ENCODE results near the gene TBPL1.
"Not testable (repeated sequence)": the region's sequence is repeated elsewhere in the genome, so short reads cannot be mapped to it uniquely, and the experiment has no call there.

The TBPL1 gene

DNA sequence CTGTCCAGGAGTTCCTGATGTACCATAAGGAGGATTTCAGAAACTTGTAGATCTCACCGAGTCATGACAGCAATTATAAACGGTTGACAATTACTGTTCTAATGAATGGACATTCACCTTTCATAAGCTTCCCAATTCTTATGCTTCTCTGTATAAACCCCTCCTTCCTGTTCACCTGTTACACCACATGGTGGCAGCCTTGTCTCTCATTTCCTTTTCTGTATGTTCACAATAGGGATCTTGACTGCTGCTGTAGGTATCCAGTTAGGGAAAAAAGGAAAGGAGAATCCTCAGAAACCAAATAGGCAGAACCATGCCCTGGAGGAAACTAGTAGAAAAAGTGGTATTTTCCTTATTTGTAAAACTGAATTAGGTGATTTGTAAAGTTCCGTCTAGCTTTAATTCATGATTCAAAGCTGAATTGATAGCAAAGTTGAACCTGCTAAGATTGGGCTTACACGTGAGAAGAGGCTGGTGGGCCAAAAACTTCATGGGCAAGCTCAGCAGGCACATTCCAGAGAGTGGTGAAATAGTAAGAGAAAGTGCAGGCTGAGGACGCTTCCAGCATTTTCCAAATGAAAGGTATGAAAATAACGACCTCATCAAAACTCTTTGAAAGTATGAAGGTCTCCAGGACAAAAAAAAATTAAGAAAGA is 29.0 kb upstream of the TBPL1 start:
- DNase-seq (ENCODE audit: low spot score) (no peak), ATAC-seq (ENCODE audit: low read depth) (peak; percentile 96)
- H3K36me3 ChIP-seq (ENCODE audit: low read depth) = no peaks in the 10 kb centered on the region
- TF ChIP-seq, protein P1, sequence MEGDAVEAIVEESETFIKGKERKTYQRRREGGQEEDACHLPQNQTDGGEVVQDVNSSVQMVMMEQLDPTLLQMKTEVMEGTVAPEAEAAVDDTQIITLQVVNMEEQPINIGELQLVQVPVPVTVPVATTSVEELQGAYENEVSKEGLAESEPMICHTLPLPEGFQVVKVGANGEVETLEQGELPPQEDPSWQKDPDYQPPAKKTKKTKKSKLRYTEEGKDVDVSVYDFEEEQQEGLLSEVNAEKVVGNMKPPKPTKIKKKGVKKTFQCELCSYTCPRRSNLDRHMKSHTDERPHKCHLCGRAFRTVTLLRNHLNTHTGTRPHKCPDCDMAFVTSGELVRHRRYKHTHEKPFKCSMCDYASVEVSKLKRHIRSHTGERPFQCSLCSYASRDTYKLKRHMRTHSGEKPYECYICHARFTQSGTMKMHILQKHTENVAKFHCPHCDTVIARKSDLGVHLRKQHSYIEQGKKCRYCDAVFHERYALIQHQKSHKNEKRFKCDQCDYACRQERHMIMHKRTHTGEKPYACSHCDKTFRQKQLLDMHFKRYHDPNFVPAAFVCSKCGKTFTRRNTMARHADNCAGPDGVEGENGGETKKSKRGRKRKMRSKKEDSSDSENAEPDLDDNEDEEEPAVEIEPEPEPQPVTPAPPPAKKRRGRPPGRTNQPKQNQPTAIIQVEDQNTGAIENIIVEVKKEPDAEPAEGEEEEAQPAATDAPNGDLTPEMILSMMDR (IDR thresholded peaks at IDR 0.05; ENCODE audit: poor library complexity, severe bottlenecking) = peak; percentile 92
- H3K9me3 ChIP-seq (ENCODE audit: severe bottlenecking) = no peaks in the 10 kb centered on the region
- no peak overlapping the region for H3K4me3 ChIP-seq (ENCODE audit: severe bottlenecking)
- H3K27me3 ChIP-seq (ENCODE audit: insufficient read depth, poor library complexity, severe bottlenecking) = no peaks in the 10 kb centered on the region
- H3K27ac ChIP-seq (ENCODE audit: poor library complexity, severe bottlenecking) = no peak overlapping the region
- H3K4me1 ChIP-seq (ENCODE audit: insufficient read depth, poor library complexity, severe bottlenecking) = no peaks in the 10 kb centered on the region

DNA sequence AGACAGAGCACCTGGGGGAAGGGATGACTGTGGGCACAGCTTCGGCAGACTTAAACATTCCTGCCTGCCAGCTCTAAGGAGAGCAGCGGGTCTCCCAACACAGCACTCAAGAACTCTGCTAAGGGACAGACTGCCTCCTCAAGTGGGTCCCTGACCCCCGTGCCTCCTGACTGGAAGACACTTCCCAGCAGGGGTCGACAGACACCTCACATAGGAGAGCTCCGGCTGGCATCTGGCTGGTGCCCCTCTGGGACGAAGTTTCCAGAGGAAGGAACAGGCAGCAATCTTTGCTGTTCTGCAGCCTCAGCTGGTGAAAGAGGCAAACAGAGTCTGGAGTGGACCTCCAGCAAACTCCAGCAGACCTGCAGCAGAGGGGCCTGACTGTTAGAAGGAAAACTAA is 21.8 kb upstream of the TBPL1 start:
- not testable (repeated sequence) for H3K9me3 ChIP-seq (ENCODE audit: severe bottlenecking); H3K36me3 ChIP-seq (ENCODE audit: low read depth); ATAC-seq (ENCODE audit: low read depth); H3K4me3 ChIP-seq (ENCODE audit: severe bottlenecking); H3K27ac ChIP-seq (ENCODE audit: poor library complexity, severe bottlenecking); DNase-seq (ENCODE audit: low spot score); H3K4me1 ChIP-seq (ENCODE audit: insufficient read depth, poor library complexity, severe bottlenecking); H3K27me3 ChIP-seq (ENCODE audit: insufficient read depth, poor library complexity, severe bottlenecking)

DNA sequence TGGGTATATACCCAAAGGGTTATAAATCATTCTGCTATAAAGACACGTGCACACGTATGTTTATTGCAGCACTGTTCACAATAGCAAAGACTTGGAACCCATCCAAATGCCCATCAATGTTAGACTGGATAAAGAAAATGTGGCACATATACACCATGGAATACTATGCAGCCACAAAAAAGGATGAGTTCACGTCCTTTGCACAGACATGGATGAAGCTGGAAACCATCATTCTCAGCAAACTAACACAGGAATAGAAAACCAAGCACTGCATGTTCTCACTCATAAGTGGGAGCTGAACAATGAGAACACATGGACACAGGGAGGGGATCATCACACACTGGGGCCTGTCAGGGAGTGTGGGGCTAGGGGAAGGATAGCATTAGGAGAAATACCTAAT is 16.7 kb upstream of the TBPL1 start:
- H3K9me3 ChIP-seq (ENCODE audit: severe bottlenecking); H3K4me3 ChIP-seq (ENCODE audit: severe bottlenecking); DNase-seq (ENCODE audit: low spot score); H3K27me3 ChIP-seq (ENCODE audit: insufficient read depth, poor library complexity, severe bottlenecking); H3K4me1 ChIP-seq (ENCODE audit: insufficient read depth, poor library complexity, severe bottlenecking); ATAC-seq (ENCODE audit: low read depth); H3K27ac ChIP-seq (ENCODE audit: poor library complexity, severe bottlenecking); H3K36me3 ChIP-seq (ENCODE audit: low read depth): not testable (repeated sequence)

DNA sequence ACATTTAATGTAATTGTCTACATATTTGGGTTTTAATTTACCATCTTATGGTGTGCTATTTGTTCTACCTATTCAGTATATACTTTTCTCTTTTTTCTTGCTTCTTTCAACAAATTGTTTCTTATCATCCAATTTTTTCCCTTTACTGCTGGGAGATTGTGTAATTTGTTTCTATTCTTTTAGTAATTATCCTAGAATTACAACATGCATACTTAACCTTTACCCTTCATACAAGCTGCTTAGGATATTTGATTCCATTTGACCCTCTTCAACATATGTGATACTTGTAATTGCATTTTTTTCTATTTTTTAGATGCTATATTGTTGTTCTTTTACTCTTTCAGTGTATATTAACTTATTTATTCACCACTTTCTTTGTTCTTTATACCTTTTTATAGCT is 15.1 kb upstream of the TBPL1 start:
- H3K9me3 ChIP-seq (ENCODE audit: severe bottlenecking) = no peaks in the 10 kb centered on the region
- no peak for DNase-seq (ENCODE audit: low spot score)
- H3K36me3 ChIP-seq (ENCODE audit: low read depth) = no peaks in the 10 kb centered on the region
- no peak overlapping the region for H3K4me3 ChIP-seq (ENCODE audit: severe bottlenecking)
- TF ChIP-seq, protein P1 (IDR thresholded peaks at IDR 0.05; ENCODE audit: poor library complexity, severe bottlenecking) = no peak
- no peaks in the 10 kb centered on the region for H3K27me3 ChIP-seq (ENCODE audit: insufficient read depth, poor library complexity, severe bottlenecking)
- H3K4me1 ChIP-seq (ENCODE audit: insufficient read depth, poor library complexity, severe bottlenecking) = peaks cover 5% of the 10 kb centered on the region
- no peak for ATAC-seq (ENCODE audit: low read depth)
- no peak overlapping the region for H3K27ac ChIP-seq (ENCODE audit: poor library complexity, severe bottlenecking)

DNA sequence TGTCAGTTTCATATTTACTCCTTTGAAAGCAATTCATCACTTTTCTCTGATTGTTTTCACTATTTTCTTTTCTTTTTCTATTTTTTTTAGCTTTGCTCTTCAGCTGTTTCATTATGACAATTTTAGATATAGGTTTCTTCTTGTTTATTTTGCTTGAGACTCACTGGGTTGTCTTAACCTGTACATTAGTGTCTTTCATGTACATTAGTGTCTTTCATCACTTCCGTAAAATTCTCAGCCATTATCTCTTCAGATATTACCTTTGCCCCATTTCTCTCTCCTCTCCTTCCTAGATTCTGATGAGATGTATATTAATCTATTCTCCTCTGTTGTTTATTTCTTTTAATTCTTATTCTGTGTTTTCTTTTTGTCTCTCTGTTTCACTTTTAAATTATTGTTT is 14.5 kb upstream of the TBPL1 start:
- Histone ChIP-seq H3K4me1 (ENCODE audit: insufficient read depth, poor library complexity, severe bottlenecking) (peaks cover 5% of the 10 kb centered on the region), H3K9me3 (ENCODE audit: severe bottlenecking) (no peaks in the 10 kb centered on the region), H3K27ac (ENCODE audit: poor library complexity, severe bottlenecking) (no peak overlapping the region), H3K36me3 (ENCODE audit: low read depth) (no peaks in the 10 kb centered on the region), H3K27me3 (ENCODE audit: insufficient read depth, poor library complexity, severe bottlenecking) (no peaks in the 10 kb centered on the region), H3K4me3 (ENCODE audit: severe bottlenecking) (no peak overlapping the region)
- ATAC-seq (ENCODE audit: low read depth) (no peak), DNase-seq (ENCODE audit: low spot score) (no peak)
- TF ChIP-seq, protein P1 (IDR thresholded peaks at IDR 0.05; ENCODE audit: poor library complexity, severe bottlenecking) = no peak

Data from RWPE2 (cell line).